HG03521 (cell line): ENCODE data around the gene COL27A1.
"Not testable (repeated sequence)": the region's sequence is repeated elsewhere in the genome, so short reads cannot be mapped to it uniquely, and the experiment has no call there.

Experiments
- ATAC-seq: cut with Tn5 transposase; IDR thresholded peaks from one replicate; pipeline ENCODE4 v1.9.1; 2021; ENCODE audit warnings: mild to moderate bottlenecking, moderate library complexity; ENCODE audit not compliant: unreplicated experiment

COL27A1 gene

DNA sequence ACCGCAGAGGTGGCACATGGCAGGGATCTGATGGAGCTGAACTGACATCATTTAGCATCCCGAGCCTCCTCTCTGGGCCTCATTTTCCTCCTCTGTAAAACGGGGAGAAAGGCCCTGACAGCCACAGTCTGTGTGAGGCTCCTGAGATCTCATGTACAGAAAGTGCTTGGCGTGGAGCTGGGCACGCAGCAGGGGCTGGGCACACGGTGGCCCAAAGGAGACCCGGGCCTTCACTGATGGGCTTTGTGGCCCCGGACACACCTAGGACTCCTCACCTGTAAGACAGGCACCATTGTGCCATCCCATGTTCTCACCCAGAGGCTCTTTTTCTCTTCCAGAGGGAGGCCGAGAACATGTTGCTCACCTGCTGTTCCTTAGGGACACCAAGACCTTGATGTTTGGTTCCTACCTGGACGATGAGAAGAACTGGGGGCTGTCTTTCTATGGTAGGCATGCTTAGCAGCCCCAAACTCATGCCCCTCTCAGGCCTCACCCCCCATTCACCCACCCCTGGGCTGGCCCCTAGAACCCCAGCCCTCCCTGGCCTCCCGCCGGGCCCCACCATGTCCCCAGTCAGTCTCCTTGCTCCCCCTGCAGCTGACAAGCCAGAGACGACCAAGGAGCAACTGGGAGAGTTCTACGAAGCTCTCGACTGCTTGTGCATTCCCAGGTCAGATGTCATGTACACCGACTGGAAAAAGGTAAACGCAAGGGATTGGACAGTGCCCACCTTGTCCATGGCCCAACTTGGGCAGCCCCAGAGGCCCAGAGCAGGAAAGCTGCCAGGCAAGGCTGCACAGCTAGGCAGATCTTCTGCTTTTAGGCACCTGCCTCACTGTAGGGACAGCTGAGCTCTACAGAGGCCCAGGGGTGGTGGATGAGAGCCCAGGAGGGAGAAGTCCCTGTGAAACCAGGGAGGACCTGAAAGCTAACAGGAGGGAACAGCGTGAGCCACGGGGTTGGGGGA, 176.2 kb downstream of the COL27A1 start:
- not testable (repeated sequence) for ATAC-seq

DNA sequence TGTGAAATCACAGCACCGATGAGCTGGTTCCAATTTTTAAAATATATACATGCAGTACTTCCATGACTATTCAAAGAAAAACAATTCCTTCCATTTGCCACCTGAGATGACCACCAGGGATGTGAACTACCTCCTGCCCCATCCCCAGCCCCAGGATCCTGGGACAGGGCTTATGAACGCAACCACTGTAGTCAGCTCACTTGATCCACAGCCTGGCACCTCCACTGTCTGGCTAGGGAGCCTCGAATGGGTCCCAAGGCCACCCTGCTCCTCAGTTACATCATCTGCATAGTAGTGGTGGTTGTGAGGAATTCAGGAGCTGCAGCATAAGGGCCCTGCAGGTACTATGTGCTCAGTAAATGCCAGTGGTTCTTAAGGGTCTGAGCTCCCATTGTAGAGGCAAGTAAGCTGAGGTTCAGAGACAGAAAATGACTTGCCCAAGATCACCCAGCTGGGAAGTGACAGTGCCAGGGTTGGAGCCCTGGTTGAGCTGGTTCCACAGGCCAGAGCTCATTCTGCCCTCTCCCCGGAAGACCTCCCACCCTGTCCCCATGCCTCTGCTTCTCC, 177.2 kb downstream of the COL27A1 start:
- not testable (repeated sequence) for ATAC-seq

DNA sequence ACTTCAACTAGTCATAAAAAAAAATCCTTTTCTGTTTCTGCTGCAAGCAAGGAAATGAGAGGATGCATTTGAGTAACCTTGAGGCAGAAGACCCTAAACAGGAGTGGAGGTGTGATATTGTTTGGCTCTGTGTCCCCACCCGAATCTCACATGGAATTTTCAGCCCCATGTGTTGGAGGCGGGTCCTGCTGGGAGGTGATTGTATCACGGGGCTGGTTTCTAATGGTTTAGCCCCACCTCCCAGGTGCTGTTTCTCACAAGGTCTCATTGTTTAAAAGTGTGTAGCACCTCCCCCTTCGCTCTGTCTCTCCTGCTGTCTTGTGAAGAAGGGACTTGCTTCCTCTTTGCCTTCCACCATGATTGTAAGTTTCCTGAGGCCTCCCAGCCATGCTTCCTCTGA, 178.4 kb downstream of the COL27A1 start:
- not testable (repeated sequence) for ATAC-seq

DNA sequence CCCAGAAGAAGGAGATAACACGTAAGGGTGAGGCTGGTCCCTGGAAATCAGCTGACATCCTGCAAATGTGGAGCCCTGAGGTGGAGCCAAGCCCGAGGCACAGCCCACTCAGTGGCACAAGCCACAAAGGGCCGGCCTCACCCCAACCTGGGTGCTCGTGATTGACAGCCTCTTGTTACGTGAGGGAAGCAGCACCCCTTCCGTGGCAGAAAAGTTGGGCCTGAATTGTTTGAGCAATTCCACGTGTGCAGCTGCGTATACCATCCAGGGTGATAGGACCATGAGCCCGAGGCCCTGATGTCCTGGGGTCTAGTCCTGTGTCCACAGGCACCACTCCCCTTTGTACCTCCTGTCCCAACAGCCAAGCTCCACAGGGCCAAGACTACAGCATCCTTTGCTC, 179.2 kb downstream of the COL27A1 start:
- ATAC-seq: no peak

DNA sequence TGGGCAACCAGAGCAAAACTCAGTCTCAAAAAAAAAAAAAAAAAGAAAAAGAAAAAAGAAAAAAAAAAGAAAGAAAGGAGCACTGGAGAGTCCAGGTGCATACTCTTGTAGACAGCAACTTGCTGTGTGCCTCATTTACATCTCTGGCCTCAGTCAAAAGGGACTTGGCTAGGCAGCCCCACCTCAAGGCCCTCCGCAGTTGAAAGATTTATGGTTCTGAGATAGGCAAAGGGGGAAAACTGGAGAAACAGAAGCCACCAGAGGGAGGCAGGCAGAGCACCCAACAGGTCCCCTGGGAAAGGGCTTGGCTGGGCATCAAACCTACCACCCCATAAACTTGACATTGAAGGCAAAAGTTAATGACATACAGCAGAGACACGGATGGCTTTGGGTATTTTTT, 180.4 kb downstream of the COL27A1 start:
- no peak for ATAC-seq

DNA sequence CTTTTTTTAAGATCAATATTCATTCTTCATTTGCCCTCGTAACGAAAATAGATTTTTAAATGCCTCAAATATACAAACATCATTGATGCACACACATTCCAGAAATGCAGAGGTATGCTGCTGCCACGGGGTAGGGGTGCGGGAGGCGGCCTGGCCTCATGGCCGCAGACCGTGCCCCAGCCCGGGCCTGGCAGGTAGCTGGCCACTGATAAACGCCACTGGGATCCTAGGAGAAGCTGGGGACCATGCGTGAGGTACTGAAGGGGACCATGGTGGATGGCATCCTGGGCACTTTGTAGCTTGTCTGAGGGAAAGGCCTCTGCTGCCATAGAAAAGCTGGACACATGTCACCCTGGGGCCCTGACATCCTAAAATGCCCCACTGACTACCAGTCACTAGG, 180.8 kb downstream of the COL27A1 start:
- no peak for ATAC-seq

DNA sequence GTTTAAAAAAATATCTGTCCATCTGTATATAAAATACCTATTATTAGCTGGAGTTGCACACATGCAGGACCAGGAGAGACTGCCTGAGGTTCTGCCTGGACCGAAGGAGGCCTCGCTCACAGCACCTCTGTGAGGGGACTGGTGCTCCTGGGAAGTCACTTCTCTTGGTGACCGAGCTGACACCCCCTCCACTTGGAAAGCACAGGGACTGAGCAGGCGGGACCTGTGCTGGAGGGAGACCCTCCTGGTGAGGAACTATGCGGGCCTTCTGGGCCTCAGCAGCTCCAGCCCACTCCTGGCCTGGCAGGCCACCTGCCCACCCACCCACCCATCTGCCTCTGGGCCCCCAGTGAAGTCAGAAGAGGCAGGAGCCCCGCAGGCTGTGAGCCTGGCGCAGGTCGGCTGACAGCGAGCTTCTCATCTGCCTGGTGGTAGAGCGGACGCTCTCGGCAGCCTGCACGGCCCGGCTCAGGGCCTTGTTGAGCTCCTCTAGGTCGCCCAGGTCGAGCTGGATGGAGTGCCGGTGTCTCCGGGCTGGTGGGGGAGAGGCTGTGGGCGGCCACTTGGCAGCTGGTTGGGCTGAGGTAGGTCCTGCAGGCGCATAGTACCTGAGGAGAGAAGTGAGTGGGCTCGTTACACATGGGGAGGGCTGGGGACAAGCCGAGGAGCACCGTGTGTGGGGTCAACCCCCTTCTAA, 181.5 kb downstream of the COL27A1 start:
- ATAC-seq: no peak

DNA sequence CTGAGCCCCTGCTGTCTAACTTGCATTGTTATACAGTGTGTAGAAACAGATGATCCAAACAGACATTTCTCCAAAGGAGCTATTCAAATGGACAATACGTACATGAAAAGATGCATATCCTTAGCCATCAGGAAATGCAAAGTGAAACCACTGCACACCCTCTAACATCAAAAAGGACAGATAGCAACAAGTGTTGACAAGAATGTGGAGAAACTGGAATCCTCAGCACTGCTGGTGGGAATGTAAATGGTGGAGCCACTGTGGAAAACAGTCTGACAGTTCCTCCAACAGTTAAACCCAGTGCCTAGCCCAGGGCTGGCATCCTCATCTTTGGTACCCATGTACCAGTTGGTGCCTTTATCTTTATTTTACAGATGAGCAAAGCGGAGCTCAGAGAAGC, 182.8 kb downstream of the COL27A1 start:
- ATAC-seq: no peak

DNA sequence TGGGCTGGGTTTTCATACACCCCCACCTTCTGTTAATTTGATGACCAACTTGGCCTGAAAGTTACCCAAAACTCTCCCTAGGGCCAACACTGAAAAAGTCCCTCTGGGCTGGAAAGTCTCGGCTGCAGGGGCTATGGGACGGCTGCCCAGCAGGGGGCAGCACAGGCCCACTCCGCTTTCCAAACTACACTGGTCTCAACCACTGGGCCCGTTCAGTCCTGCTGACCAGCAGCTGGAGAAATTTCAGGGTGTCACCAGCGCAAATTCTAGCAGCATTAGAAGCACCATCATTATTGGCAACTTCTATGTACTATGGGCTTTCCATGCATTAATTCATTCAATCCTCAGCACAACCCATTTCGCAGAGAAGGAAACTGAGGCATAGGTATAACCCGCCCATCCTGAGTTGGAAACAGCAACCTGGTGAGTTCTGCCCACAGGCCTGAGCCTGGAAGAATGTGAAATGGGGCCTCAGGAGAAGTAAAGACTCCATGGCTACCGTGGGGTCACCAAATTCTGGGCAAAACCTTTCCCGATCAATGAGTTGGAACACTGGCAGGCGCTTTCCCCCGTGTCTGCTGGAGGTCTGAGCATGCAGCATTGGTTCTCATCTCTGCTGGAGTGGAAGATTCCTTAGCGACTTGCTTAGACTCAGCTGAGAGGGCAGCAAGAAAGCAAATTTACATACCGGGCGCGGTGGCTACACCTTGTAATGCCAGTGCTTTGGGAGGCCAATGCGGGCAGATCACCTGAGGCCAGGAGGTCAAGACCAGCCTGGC, 184.0 kb downstream of the COL27A1 start:
- ATAC-seq: peak; percentile 49

DNA sequence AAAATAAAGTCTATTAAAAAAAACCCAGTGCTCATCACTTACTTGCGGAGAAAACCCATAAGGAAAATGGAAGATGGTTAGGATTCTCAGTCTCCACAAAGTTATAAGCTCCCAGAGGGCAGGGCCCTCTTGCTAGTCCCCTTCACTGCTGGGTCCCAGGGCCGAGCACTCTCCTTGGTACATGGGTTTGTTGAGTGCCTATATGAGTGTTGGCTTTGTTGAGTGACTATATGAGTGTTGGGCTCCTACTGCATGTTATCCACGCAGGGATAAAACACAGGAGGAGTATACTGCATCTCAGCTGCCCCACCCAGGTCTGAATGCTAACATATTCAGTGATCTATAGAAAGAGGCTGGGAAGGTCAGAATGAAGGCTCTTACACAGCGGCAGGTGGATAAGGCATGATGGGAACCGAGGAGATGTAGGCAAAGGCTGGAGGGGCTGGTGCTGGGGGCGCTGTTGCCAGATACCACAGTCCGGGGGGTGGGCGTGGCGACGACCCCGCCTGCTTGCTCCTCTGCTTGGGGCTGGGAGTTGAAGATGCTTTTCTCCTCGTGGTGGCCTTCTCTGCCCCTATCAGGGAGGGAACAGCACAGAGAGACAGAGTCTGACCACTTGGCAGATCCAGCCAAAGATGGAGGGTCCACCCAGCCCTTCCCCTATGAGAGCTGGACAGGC, 186.0 kb downstream of the COL27A1 start:
- ATAC-seq: no peak

DNA sequence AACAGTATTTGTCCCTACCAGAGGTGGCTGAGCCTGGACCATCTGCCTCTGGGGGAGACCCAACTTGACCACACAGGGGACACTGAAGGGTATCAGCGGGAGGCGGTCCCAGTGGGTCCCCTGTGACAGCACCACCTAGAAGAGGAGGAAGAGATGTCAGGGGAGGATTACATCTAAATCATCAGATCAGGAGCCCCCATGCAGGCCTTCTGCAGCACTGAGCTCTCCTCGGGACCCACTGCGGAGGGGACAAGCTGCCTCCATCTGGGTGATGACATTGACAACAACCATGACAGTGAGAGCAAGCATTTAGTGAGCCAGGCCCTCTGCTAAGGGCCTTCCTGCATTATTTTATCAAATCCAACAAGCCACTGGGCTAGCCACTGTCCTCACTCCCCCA, 186.7 kb downstream of the COL27A1 start:
- ATAC-seq: no peak

DNA sequence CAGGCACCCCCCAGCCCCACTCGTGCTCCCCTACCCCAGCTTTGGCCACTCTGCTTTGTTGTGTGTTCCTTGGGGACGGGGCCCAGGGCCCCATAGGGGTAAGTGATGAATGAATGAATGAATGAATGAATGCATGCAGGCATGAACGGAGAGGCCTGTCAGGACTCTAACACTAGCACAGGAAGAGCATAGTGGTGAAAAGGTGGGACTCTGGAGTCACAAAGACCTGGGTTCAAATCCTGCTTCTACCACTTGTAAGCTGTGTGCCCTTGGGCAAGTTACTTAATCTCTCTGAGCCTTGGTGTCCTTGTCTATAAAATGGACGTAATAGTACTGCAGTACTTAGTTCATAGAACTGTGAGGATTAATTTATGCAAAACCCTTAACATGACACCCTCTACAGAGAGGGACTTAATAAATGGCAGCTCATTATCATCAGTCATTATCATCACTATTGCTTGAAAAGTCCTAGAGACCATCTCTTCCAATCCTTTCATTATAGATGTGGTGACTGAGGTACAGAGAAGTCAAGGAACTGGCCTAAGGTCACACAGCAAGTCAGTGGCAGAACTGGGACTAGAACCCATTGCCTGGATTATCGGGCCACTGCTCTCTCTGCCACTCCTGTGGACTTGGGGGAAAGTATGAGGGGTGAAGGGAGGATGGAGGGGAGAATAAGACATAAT, 187.6 kb downstream of the COL27A1 start:
- ATAC-seq: no peak

DNA sequence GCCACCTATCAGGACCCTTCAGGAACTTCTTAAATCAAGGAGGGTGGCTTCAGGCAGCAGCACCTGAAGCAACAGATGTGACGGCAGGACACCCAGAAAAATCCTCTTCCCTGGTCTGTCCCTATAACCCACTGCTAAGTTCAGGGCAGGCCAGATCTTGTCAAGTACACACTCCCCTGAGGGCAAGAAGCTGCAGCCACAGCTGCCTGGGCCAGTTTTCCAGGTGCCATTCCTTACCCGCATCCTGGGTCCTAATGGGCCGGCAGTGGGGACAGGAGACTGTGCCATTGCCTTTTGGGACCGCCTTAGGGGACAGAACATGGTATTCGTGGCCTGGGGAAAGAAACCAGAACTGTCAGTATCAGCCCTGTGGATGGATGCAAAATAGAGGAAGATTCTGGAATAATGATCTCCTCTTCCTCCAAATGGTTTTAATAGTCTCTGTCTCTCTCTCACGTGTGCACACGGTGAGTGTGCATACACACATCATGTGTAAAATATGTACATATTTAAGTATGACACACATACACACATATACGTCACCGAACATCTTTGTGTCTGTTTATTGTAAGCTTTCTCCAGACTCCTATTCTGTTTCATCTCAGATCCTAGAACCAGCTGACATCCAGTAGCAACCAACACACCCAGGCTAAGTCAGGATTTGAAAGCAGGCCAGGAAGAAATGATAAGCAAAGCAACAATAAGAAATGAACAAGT, 188.3 kb downstream of the COL27A1 start:
- ATAC-seq: no peak

DNA sequence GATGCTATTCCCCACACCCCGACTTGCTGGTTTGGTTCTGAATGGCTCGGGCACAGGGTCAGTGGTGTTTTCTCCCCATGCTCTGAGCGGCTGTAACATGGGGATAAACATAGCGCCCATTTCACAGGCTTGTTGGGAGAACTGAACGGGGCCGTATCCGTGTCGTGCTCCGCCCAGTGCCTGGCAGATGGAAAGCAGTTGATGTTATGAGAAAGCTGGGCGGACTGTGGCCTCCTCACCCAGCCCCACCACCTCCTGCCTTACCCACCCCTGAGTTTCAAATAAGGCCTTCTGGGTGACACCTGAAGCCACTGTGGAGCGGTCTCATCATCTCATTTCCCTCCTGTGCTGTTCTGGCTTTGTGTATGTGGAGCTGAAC, 188.8 kb downstream of the COL27A1 start:
- no peak for ATAC-seq

DNA sequence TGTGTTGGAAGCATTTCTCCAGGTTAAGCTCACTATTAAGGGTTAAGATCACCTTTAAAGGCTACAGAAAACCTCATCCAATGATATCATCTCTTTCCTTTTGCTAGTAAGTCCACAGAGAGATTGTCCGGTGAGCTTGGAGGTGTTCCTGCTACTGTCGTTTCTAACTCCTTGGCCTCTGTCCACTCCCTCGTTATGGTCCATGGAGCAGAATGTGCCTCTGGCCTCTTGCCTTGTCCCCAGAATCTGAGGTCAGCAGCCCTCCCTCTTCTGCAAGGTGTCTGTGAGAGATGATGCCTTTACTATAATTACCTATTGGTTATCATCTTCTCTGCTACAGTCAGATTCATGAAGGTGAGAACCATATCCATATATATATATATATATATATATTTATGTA, 189.4 kb downstream of the COL27A1 start:
- ATAC-seq: no peak

DNA sequence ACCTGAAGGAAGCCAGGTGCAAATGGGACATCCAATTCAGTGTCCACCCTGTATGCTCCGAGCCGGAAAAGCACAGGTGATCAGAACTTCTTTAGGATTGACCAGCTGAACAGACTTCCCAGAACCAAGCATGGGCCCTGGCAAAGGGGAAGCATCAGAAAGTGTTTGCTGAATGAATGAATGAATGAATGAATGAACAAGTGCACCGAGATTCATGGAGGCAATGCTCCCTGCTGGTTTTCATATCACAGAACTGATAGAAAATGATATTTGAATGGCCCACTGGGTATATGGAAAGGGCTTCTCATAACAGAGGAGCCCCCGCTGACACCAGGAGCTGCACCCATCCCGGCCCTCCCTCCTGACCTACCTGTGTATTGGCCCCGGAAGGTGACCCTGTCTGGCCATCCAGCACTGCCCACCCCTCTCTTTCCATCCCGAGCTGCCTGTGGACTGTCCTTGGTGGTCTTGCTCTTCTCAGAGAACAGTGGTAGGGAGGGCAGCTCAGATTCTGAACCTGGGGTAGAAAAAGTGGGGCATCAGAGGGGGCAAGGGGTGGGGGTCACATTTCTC, 190.2 kb downstream of the COL27A1 start:
- ATAC-seq: no peak

DNA sequence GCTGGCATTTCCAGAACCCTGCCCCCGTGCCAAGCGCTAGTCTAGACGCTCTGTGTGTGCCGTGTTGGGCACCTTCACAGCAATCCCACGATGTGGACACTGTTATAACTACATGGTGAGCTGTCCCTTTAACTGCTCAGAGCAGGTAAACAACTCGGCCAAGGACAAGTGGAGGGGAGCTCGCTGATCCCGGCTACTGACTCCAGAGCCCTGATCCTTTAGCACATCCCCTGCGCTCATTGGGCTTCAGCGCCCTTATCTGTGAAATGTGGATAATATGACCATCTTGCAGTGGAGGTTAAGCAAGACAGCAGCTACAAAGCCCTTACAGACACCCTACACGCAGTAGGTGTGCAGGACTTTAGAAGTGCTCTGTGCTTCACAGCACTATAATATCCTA, 190.8 kb downstream of the COL27A1 start:
- ATAC-seq: no peak

DNA sequence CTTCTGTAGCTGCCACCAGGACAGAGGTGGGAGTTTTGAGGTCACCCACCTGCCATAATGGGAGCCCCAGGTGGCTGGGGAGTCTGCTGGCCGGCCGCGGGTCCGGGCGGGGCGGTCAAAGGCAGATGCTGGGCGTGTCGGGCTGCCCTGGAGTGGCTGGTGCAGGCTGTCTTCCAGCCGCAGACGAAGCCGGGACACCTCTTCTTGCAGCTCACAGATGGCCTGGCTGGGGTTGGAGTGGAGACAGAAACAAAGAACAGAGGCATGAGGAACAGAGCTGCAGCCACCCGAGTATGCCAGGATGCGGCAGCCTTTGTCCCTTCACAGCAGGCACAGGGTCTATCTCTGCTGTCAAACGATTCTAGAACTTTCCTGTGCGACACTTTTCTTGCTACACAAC, 192.3 kb downstream of the COL27A1 start:
- no peak for ATAC-seq
